Stimulated activated naive B cell treated with anti-CD40 and anti-IgM and Interleukin-4, amounts not matched to agents 10 μg/mL and 1 μg/mL and 100 μg/mL, for 72 hours (primary cell): ENCODE data around the gene AGAP1.

Experiments
- ATAC-seq, 2 donors: fragments of 150-1000 bp; cut with Tn5 transposase; replicated peaks; 2 replicates each; pipeline ENCODE4 v1.10.0; 2021; ENCODE audit warnings: moderate library complexity in 1 of 2
- DNase-seq: peaks from one replicate; pipeline ENCODE4 v3.0.0; 2021
- H3K27ac Mint-ChIP-seq: one replicate; pipeline ENCODE4 v1.8.0; 2022; ENCODE audit warnings: mild to moderate bottlenecking, mixed read lengths
- H3K27me3 Mint-ChIP-seq, 2 donors: one replicate each; pipeline ENCODE4 v1.8.0; 2022; ENCODE audit warnings: mixed read lengths in 2 of 2
- H3K36me3 Mint-ChIP-seq, 2 donors: one replicate each; pipeline ENCODE4 v1.8.0; 2022; ENCODE audit warnings: mixed read lengths in 2 of 2, mild to moderate bottlenecking in 1 of 2
- H3K4me1 Mint-ChIP-seq, 2 donors: one replicate each; pipeline ENCODE4 v1.8.0; 2022; ENCODE audit warnings: mixed read lengths in 2 of 2, mild to moderate bottlenecking in 1 of 2
- H3K4me3 Mint-ChIP-seq, 2 donors: one replicate each; pipeline ENCODE4 v1.8.0; 2022; ENCODE audit warnings: mild to moderate bottlenecking in 2 of 2, mixed read lengths in 2 of 2, moderate library complexity in 1 of 2
- H3K9me3 Mint-ChIP-seq, 2 donors: one replicate each; pipeline ENCODE4 v1.8.0; 2022; ENCODE audit warnings: mixed read lengths in 2 of 2, mild to moderate bottlenecking in 1 of 2

AGAP1 gene

GRCh38 chr2:235575431-235575830 is 81.6 kb downstream of the AGAP1 start:
- Mint-ChIP-seq H3K36me3 (no peaks in the 10 kb centered on the region), H3K27ac (no peak overlapping the region)
- no peak for ATAC-seq

GRCh38 chr2:235575904-235576303 is 82.1 kb downstream of the AGAP1 start:
- Mint-ChIP-seq H3K27ac (no peak overlapping the region), H3K4me1 (no peaks in the 10 kb centered on the region), H3K4me3 (no peak overlapping the region), H3K27me3 (peaks cover 0 to 4% of the 10 kb centered on the region in 2 donors), H3K9me3 (peaks cover 0 to 2% of the 10 kb centered on the region in 2 donors), H3K36me3 (no peaks in the 10 kb centered on the region)
- DNase-seq (no peak), ATAC-seq (no peak)

More at GRCh38 chr2:235575431-235575830, 81.6 kb downstream of the AGAP1 start:
- DNase-seq = no peak
- Mint-ChIP-seq H3K4me1 (no peaks in the 10 kb centered on the region), H3K4me3 (no peak overlapping the region), H3K27me3 (peaks cover 0 to 4% of the 10 kb centered on the region in 2 donors), H3K9me3 (peaks cover 0 to under 1% of the 10 kb centered on the region in 2 donors)

GRCh38 chr2:235576337-235576910 is 82.6 kb downstream of the AGAP1 start:
- ATAC-seq (no peak), DNase-seq (no peak)
- Mint-ChIP-seq H3K27ac (no peak overlapping the region), H3K36me3 (no peaks in the 10 kb centered on the region), H3K4me1 (no peaks in the 10 kb centered on the region), H3K27me3 (peaks cover 0 to 4% of the 10 kb centered on the region in 2 donors), H3K4me3 (no peak overlapping the region), H3K9me3 (peaks cover 0 to 2% of the 10 kb centered on the region in 2 donors)

- H3K9me3 Mint-ChIP-seq = peaks cover 0 to 2% of the 10 kb centered on the region in 2 donors
- no peaks in the 10 kb centered on the region for H3K4me1 Mint-ChIP-seq
- DNase-seq = no peak
- no peak overlapping the region for H3K4me3 Mint-ChIP-seq
- H3K36me3 Mint-ChIP-seq = no peaks in the 10 kb centered on the region
- no peak for ATAC-seq
- no peak overlapping the region for H3K27ac Mint-ChIP-seq
- no peaks in the 10 kb centered on the region for H3K27me3 Mint-ChIP-seq
Measured at GRCh38 chr2:235577404-235578330, 83.8 kb downstream of the AGAP1 start.

- Mint-ChIP-seq H3K4me3 (no peak overlapping the region), H3K27ac (no peak overlapping the region), H3K36me3 (no peaks in the 10 kb centered on the region), H3K27me3 (peaks cover 0 to 1% of the 10 kb centered on the region in 2 donors), H3K4me1 (no peaks in the 10 kb centered on the region), H3K9me3 (peaks cover 0 to 2% of the 10 kb centered on the region in 2 donors)
- ATAC-seq (no peak), DNase-seq (no peak)
Measured at GRCh38 chr2:235579128-235579527, 85.3 kb downstream of the AGAP1 start.

GRCh38 chr2:235580426-235581157 is 86.7 kb downstream of the AGAP1 start:
- no peaks in the 10 kb centered on the region for H3K36me3 Mint-ChIP-seq
- DNase-seq (no peak), ATAC-seq (no peak)
- H3K27ac Mint-ChIP-seq = no peak overlapping the region
- no peaks in the 10 kb centered on the region for H3K4me1 Mint-ChIP-seq
- H3K27me3 Mint-ChIP-seq = peaks cover 0 to 13% of the 10 kb centered on the region in 2 donors
- peaks cover 0 to 2% of the 10 kb centered on the region in 2 donors for H3K9me3 Mint-ChIP-seq
- no peak overlapping the region for H3K4me3 Mint-ChIP-seq

GRCh38 chr2:235582081-235582686 is 88.3 kb downstream of the AGAP1 start:
- Mint-ChIP-seq H3K4me1 (no peaks in the 10 kb centered on the region), H3K9me3 (peaks cover 0 to 2% of the 10 kb centered on the region in 2 donors), H3K27ac (no peak overlapping the region), H3K36me3 (no peaks in the 10 kb centered on the region), H3K27me3 (peaks cover 0 to 26% of the 10 kb centered on the region in 2 donors), H3K4me3 (no peak overlapping the region)
- no peak for ATAC-seq
- no peak for DNase-seq

GRCh38 chr2:235582729-235583128 is 88.9 kb downstream of the AGAP1 start:
- H3K36me3 Mint-ChIP-seq = no peaks in the 10 kb centered on the region
- H3K27me3 Mint-ChIP-seq = peaks cover 0 to 27% of the 10 kb centered on the region in 2 donors

GRCh38 chr2:235583144-235583543 is 89.3 kb downstream of the AGAP1 start:
- ATAC-seq = no peak
- no peaks in the 10 kb centered on the region for H3K36me3 Mint-ChIP-seq

More at GRCh38 chr2:235582729-235583128, 88.9 kb downstream of the AGAP1 start:
- Mint-ChIP-seq H3K4me3 (no peak overlapping the region), H3K27ac (no peak overlapping the region), H3K9me3 (peaks cover 0 to 2% of the 10 kb centered on the region in 2 donors), H3K4me1 (no peaks in the 10 kb centered on the region)
- no peak for ATAC-seq
- DNase-seq = no peak

GRCh38 chr2:235583925-235584637 is 90.2 kb downstream of the AGAP1 start:
- peaks cover 0 to 27% of the 10 kb centered on the region in 2 donors for H3K27me3 Mint-ChIP-seq
- ATAC-seq = no peak
- H3K4me3 Mint-ChIP-seq = no peak overlapping the region
- no peak overlapping the region for H3K27ac Mint-ChIP-seq
- peaks cover 0 to 2% of the 10 kb centered on the region in 2 donors for H3K9me3 Mint-ChIP-seq
- no peak for DNase-seq
- no peaks in the 10 kb centered on the region for H3K4me1 Mint-ChIP-seq
- H3K36me3 Mint-ChIP-seq = no peaks in the 10 kb centered on the region

More at GRCh38 chr2:235583144-235583543, 89.3 kb downstream of the AGAP1 start:
- Mint-ChIP-seq H3K27me3 (peaks cover 0 to 27% of the 10 kb centered on the region in 2 donors), H3K4me1 (no peaks in the 10 kb centered on the region), H3K27ac (no peak overlapping the region), H3K4me3 (no peak overlapping the region), H3K9me3 (peaks cover 0 to 2% of the 10 kb centered on the region in 2 donors)
- DNase-seq = no peak

- no peak overlapping the region for H3K27ac Mint-ChIP-seq
- peaks cover 0 to 27% of the 10 kb centered on the region in 2 donors for H3K27me3 Mint-ChIP-seq
- ATAC-seq = no peak
- peaks cover 0 to 2% of the 10 kb centered on the region in 2 donors for H3K9me3 Mint-ChIP-seq
- DNase-seq = no peak
- no peaks in the 10 kb centered on the region for H3K36me3 Mint-ChIP-seq
- no peaks in the 10 kb centered on the region for H3K4me1 Mint-ChIP-seq
- H3K4me3 Mint-ChIP-seq = no peak overlapping the region
Measured at GRCh38 chr2:235584638-235585007, 90.8 kb downstream of the AGAP1 start.

GRCh38 chr2:235587202-235587601 is 93.4 kb downstream of the AGAP1 start:
- no peak for ATAC-seq
- Mint-ChIP-seq H3K36me3 (no peaks in the 10 kb centered on the region), H3K4me1 (no peaks in the 10 kb centered on the region), H3K27ac (no peak overlapping the region), H3K9me3 (no peaks in the 10 kb centered on the region), H3K4me3 (no peak overlapping the region), H3K27me3 (peaks cover 0 to 32% of the 10 kb centered on the region in 2 donors)
- no peak for DNase-seq

- ATAC-seq = no peak
- Mint-ChIP-seq H3K27ac (no peak overlapping the region), H3K36me3 (no peaks in the 10 kb centered on the region), H3K27me3 (peaks cover 8 to 44% of the 10 kb centered on the region in 2 donors), H3K4me3 (no peak overlapping the region), H3K9me3 (no peaks in the 10 kb centered on the region), H3K4me1 (no peaks in the 10 kb centered on the region)
- no peak for DNase-seq
Measured at GRCh38 chr2:235588750-235589149, 94.9 kb downstream of the AGAP1 start.
